CD4-positive, alpha-beta T cell (primary cell): ENCODE data around the gene FSCN2. TPM values are rescaled to one million over a fixed set of nuclear protein-coding genes. Genes with fewer than 3 reads are reported as not detected.

Source experiments
- ATAC-seq: fragments of 200-7000 bp; cut with Tn5 transposase; one replicate; pipeline ENCODE4 v1.10.0; 2022; ENCODE audit warnings: mild to moderate bottlenecking; ENCODE audit not compliant: poor library complexity
- CTCF ChIA-PET: fragments of 350-600 bp; sonication (Branson Sonifier 250); formaldehyde crosslinking; loops from one replicate; lab custom pipeline; 2021; ENCODE audit warnings: antibody characterized with exemption, inconsistent platforms; lab: Charles Lee
- POLR2A ChIA-PET: fragments of 350-600 bp; sonication (Branson Sonifier 250); formaldehyde crosslinking; loops from one replicate; lab custom pipeline; 2021; ENCODE audit warnings: antibody characterized with exemption, inconsistent platforms; lab: Charles Lee
- DNase-seq, 14 experiments: peaks; one replicate each; pipeline ENCODE4 v3.0.0-alpha.2; 2013 to 2020; ENCODE audit warnings: mixed read lengths in 2 of 14
- H3K27ac ChIP-seq, 2 donors: one replicate each; pipeline versions ENCODE4 v1.5.1 to v1.7.0; 2013; ENCODE audit warnings: low read length in 2 of 2, low read depth in 1 of 2, mild to moderate bottlenecking in 1 of 2
- H3K27me3 ChIP-seq, 2 experiments: 1 replicate in 1 of 2; 2 replicates in 1 of 2; pipeline versions ENCODE4 v1.6.1 to v1.7.0; 2013; ENCODE audit warnings: low read length in 2 of 2, control low read depth in 1 of 2, mild to moderate bottlenecking in 1 of 2, moderate library complexity in 1 of 2; ENCODE audit not compliant: insufficient read depth in 2 of 2, control insufficient read depth in 1 of 2
- H3K36me3 ChIP-seq: one replicate; pipeline ENCODE4 v1.6.1; 2013; ENCODE audit warnings: low read length, control low read depth; ENCODE audit not compliant: insufficient read depth
- H3K4me1 ChIP-seq: one replicate; pipeline ENCODE4 v1.6.1; 2013; ENCODE audit warnings: low read length, control low read depth; ENCODE audit not compliant: insufficient read depth
- H3K4me3 ChIP-seq: one replicate; pipeline ENCODE4 v1.5.1; 2013; ENCODE audit warnings: mild to moderate bottlenecking, low read length, moderate library complexity
- H3K9me3 ChIP-seq, 2 experiments: 1 replicate in 1 of 2; 2 replicates in 1 of 2; pipeline versions ENCODE4 v1.6.1 to v1.7.0; 2013; ENCODE audit warnings: low read length in 2 of 2, mild to moderate bottlenecking in 2 of 2, control low read depth in 1 of 2, moderate library complexity in 1 of 2; ENCODE audit not compliant: control insufficient read depth in 1 of 2, insufficient read depth in 1 of 2
- H3K27ac Mint-ChIP-seq: one replicate; pipeline ENCODE4 v1.8.0; 2020; ENCODE audit warnings: mixed read lengths
- H3K27me3 Mint-ChIP-seq: one replicate; pipeline ENCODE4 v1.8.0; 2021; ENCODE audit warnings: mixed read lengths
- H3K36me3 Mint-ChIP-seq: one replicate; pipeline ENCODE4 v1.8.0; 2021; ENCODE audit warnings: low read depth, mixed read lengths
- H3K4me1 Mint-ChIP-seq: one replicate; pipeline ENCODE4 v1.8.0; 2021; ENCODE audit warnings: low read depth, mixed read lengths
- H3K4me3 Mint-ChIP-seq: one replicate; pipeline ENCODE4 v1.8.0; 2020; ENCODE audit warnings: mild to moderate bottlenecking, mixed read lengths
- H3K9me3 Mint-ChIP-seq: one replicate; pipeline ENCODE4 v1.8.0; 2020; ENCODE audit warnings: mixed read lengths
- CTCF ChIP-seq: fragments of 200-600 bp; IDR thresholded peaks from one replicate; pipeline ENCODE4 v1.8.0; 2022; ENCODE audit warnings: antibody characterized with exemption, mild to moderate bottlenecking
- intact Hi-C, 2 experiments: fragments of 100-400 bp; cut with DNase I in 1 of 2; cut with micrococcal nuclease in 1 of 2; formaldehyde crosslinking; loops; one replicate each; pipeline versions ENCODE4 v1.15.1 to v1.9.0; 2023 to 2025; cut with DNase I, micrococcal nuclease
- total RNA-seq, 174 experiments: library from RNA in 2 of 174; stranded (reverse) in 2 of 174; gene quantifications; one replicate each; pipeline ENCODE4 v1.2.3 and lab custom pipeline; 2021 to 2026

The FSCN2 gene
- total RNA-seq, 2 experiments from 2014 or later: 1.0 to 1.1 TPM

- H3K27me3 ChIP-seq: no peaks in the 10 kb centered on the region
- H3K4me1 ChIP-seq: peaks cover 74% of the 10 kb centered on the region
- H3K9me3 ChIP-seq: peaks cover 0 to 4% of the 10 kb centered on the region in 2 experiments
- H3K27ac ChIP-seq: peak overlapping the region; percentile 72 to 87
- no peak for TF ChIP-seq CTCF
- peak overlapping the region; percentile 95 for H3K4me3 Mint-ChIP-seq
- H3K36me3 Mint-ChIP-seq: peaks cover 38% of the 10 kb centered on the region
- H3K36me3 ChIP-seq: peaks cover 33% of the 10 kb centered on the region
- peaks cover 54% of the 10 kb centered on the region for H3K4me1 Mint-ChIP-seq
- ChIA-PET POLR2A (interaction anchor here (0.7 to 9.3 kb wide), 9 partner anchors 24 to 347 kb away, joined by 3 to 93 read pairs (median 5); partner anchors contain the start of genes ARL16, FAAP100, HGS and MRPL12), CTCF (interaction anchor here (1.9 kb wide), 1 partner anchor 30 kb away, joined by 10 read pairs; no protein-coding TSS in a partner anchor)
- DNase-seq: peak in 6 of 14 experiments; percentile 25 to 66 (median 42)
- H3K9me3 Mint-ChIP-seq: no peaks in the 10 kb centered on the region
- no peaks in the 10 kb centered on the region for H3K27me3 Mint-ChIP-seq
- H3K27ac Mint-ChIP-seq: peak overlapping the region; percentile 90
- peak overlapping the region; percentile 87 for H3K4me3 ChIP-seq
- intact Hi-C loops: loop anchor here in 1 of 2 experiments (2.0 to 10.0 kb wide), 6 partner anchors 25 to 1249 kb away; partner anchors contain the start of genes FAAP100, P4HB, RNF213 and SLC38A10
- no peak for ATAC-seq
Observed at GRCh38 chr17:81513753-81514488, 14.3 kb upstream of the FSCN2 start.

GRCh38 chr17:81514489-81514738, 13.8 kb upstream of the FSCN2 start:
- ATAC-seq (no peak), DNase-seq (no peak)
- Mint-ChIP-seq H3K4me1 (peaks cover 49% of the 10 kb centered on the region), H3K9me3 (no peaks in the 10 kb centered on the region), H3K27ac (peak overlapping the region; percentile 90), H3K36me3 (peaks cover 33% of the 10 kb centered on the region), H3K27me3 (no peaks in the 10 kb centered on the region), H3K4me3 (peak overlapping the region; percentile 83)
- Histone ChIP-seq H3K27me3 (no peaks in the 10 kb centered on the region), H3K27ac (peak overlapping the region; percentile 72 to 87), H3K36me3 (peaks cover 28% of the 10 kb centered on the region), H3K4me1 (peaks cover 71% of the 10 kb centered on the region), H3K9me3 (peaks cover 0 to 4% of the 10 kb centered on the region in 2 experiments), H3K4me3 (peak overlapping the region; percentile 87)
- no peak for TF ChIP-seq CTCF
- intact Hi-C loops: loop anchor here in 1 of 2 experiments (10.0 kb wide), 4 partner anchors 220 to 1250 kb away; partner anchors contain the start of genes P4HB, RNF213 and SLC38A10
- POLR2A ChIA-PET: interaction anchor here (1.1 to 9.3 kb wide), 4 partner anchors 30 to 346 kb away, joined by 3 to 93 read pairs (median 15); partner anchors contain the start of genes FAAP100, P4HB and SLC38A10
- CTCF ChIA-PET: interaction anchor here (1.9 kb wide), 1 partner anchor 30 kb away, joined by 10 read pairs; no protein-coding TSS in a partner anchor

GRCh38 chr17:81514739-81515529, 13.2 kb upstream of the FSCN2 start:
- ChIA-PET POLR2A (interaction anchor here (0.8 to 9.3 kb wide), 7 partner anchors 8 to 1060 kb away, joined by 3 to 93 read pairs (median 3); partner anchors contain the start of genes BAHCC1, CEP131, FAAP100 and P4HB), CTCF (interaction anchor here (1.5 kb wide), 1 partner anchor 87 kb away, joined by 3 read pairs; no protein-coding TSS in a partner anchor)
- peaks cover 28% of the 10 kb centered on the region for H3K36me3 Mint-ChIP-seq
- H3K4me3 ChIP-seq: peak overlapping the region; percentile 72
- no peaks in the 10 kb centered on the region for H3K27me3 ChIP-seq
- H3K4me3 Mint-ChIP-seq: peak overlapping the region; percentile 95
- H3K4me1 Mint-ChIP-seq: peaks cover 44% of the 10 kb centered on the region
- peaks cover 23% of the 10 kb centered on the region for H3K36me3 ChIP-seq
- no peaks in the 10 kb centered on the region for H3K9me3 Mint-ChIP-seq
- intact Hi-C loops: loop anchor here in 1 of 2 experiments (10.0 kb wide), 4 partner anchors 220 to 1250 kb away; partner anchors contain the start of genes P4HB, RNF213 and SLC38A10
- peaks cover 71% of the 10 kb centered on the region for H3K4me1 ChIP-seq
- DNase-seq (peak in 12 of 14 experiments; percentile 43 to 86 (median 68)), ATAC-seq (peak; percentile 11)
- no peak for TF ChIP-seq CTCF
- no peaks in the 10 kb centered on the region for H3K27me3 Mint-ChIP-seq
- peaks cover 0 to 4% of the 10 kb centered on the region in 2 experiments for H3K9me3 ChIP-seq
- peak overlapping the region; percentile 72 to 78 for H3K27ac ChIP-seq
- peak overlapping the region; percentile 88 for H3K27ac Mint-ChIP-seq
